ENCODE results near the gene AKAP8. TPM values are rescaled to one million over a fixed set of nuclear protein-coding genes. Genes with fewer than 3 reads are reported as not detected.

Gene AKAP8
- total and polyA plus RNA-seq, 2 of the 4 experiments (the other 2 are of a cell fraction): 12.2 to 13.4 TPM

DNA sequence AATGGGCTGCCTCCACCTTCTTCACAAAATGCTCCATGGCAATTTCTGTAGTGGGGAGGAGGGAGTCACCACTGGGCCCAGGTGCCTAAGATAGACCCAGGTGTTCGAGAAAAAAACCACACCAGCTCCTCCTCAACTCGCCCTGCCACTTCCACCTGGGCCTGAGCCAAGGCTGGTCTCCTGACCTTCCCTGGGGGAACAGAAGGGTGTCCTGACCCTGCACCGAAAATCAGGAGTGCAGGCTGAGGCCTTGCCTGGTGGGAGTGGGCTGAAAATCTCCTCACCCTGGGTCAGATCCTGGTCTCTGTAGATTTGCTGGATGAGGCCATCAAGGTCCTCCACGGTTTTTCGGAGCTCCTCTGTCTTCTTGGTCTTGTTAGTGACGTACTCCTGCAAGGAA lies 17.6 kb upstream of the AKAP8 start:
- H4K91ac ChIP-seq (ENCODE audit: insufficient read depth, low read depth, low read length): no peak overlapping the region
- no peak overlapping the region for H3K9ac ChIP-seq (ENCODE audit: low read depth, low read length)
- H2AFZ ChIP-seq (replicated peaks; ENCODE audit: low read length, poor library complexity): no peak overlapping the region
- H2BK120ac ChIP-seq (ENCODE audit: low read depth, low read length): no peak overlapping the region
- no peak overlapping the region for H3K18ac ChIP-seq (ENCODE audit: low read depth, low read length)
- no peak overlapping the region for H2AK5ac ChIP-seq (ENCODE audit: low read depth, low read length)
- no TSS peak for BruUV-seq (replicated peaks)
- H3K4me2 ChIP-seq (ENCODE audit: low read depth, low read length): no peak overlapping the region
- no peak overlapping the region for H2AK9ac ChIP-seq (replicated peaks; ENCODE audit: low read depth, low read length, poor library complexity)
- no peak overlapping the region for H3K56ac ChIP-seq (ENCODE audit: extremely low read depth, insufficient read depth, low read length)
- no peaks in the 10 kb centered on the region for H3K27me3 ChIP-seq (ENCODE audit: control insufficient read depth, insufficient read depth, low read length)
- H3K23ac ChIP-seq (ENCODE audit: low read depth, low read length): no peak overlapping the region
- H3K4me1 ChIP-seq (ENCODE audit: control insufficient read depth, insufficient read depth, low read length): no peaks in the 10 kb centered on the region; the same call in 1 of the 2 replicates
- dilution Hi-C loops (cut with HindIII; ENCODE audit: low sequenced_read_pairs, unreplicated experiment) (no loop called here), in situ Hi-C loops (cut with MboI; ENCODE audit: low sequenced_read_pairs) (no loop called here), intact Hi-C loops (cut with micrococcal nuclease) (no loop called here)
- H3K9me3 ChIP-seq (ENCODE audit: control insufficient read depth, insufficient read depth, low read length): no peaks in the 10 kb centered on the region
- no CpG with 5 or more reads among the region's 6 CpGs for WGBS, 2 experiments (ENCODE audit: extremely low coverage in 2 of 2, insufficient read length in 1 of 2)
- no peak for TF ChIP-seq POLR2A (IDR thresholded peaks at IDR 0.05; ENCODE audit: low read depth, low read length)
- TF ChIP-seq CEBPB (IDR thresholded peaks at IDR 0.05; ENCODE audit: low read depth, low read length): no peak
- TF ChIP-seq, protein P1, sequence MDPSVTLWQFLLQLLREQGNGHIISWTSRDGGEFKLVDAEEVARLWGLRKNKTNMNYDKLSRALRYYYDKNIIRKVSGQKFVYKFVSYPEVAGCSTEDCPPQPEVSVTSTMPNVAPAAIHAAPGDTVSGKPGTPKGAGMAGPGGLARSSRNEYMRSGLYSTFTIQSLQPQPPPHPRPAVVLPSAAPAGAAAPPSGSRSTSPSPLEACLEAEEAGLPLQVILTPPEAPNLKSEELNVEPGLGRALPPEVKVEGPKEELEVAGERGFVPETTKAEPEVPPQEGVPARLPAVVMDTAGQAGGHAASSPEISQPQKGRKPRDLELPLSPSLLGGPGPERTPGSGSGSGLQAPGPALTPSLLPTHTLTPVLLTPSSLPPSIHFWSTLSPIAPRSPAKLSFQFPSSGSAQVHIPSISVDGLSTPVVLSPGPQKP (IDR thresholded peaks at IDR 0.05; ENCODE audit: borderline replicate concordance, low read depth, low read length): no peak
- no peak for TF ChIP-seq SMC3 (IDR thresholded peaks at IDR 0.05; ENCODE audit: low read depth, low read length)
- TF ChIP-seq RCOR1 (IDR thresholded peaks at IDR 0.05; ENCODE audit: insufficient replicate concordance, low read length): no peak
- no peak for TF ChIP-seq RAD21 (IDR thresholded peaks at IDR 0.05; ENCODE audit: low read length)
- no peak for TF ChIP-seq MAZ (IDR thresholded peaks at IDR 0.05; ENCODE audit: borderline replicate concordance, low read depth, low read length)
- TF ChIP-seq MAFK (IDR thresholded peaks at IDR 0.05; ENCODE audit: low read depth, low read length): no peak
- DNase-seq (no peak), ATAC-seq (ENCODE audit: low read depth) (no peak)
- H4K5ac ChIP-seq (ENCODE audit: low read depth, low read length): no peak overlapping the region
- H3K27ac ChIP-seq (ENCODE audit: insufficient read depth, low read length): no peak overlapping the region
- no peak overlapping the region for H2BK15ac ChIP-seq (ENCODE audit: low read depth, low read length)
- no peak overlapping the region for H3K4ac ChIP-seq (ENCODE audit: low read depth, low read length)
- H3K9me1 ChIP-seq (ENCODE audit: insufficient read depth, low read length): peaks cover 6% of the 10 kb centered on the region; the same call in 1 of the 2 replicates
- ChIA-PET CTCF (no interaction called here), POLR2A (ENCODE audit: unreplicated experiment) (no interaction called here)
- no peak overlapping the region for H3K4me3 ChIP-seq (ENCODE audit: insufficient read depth, low read depth, low read length)
- H4K20me1 ChIP-seq (ENCODE audit: insufficient read depth, low read length): peaks cover 69% of the 10 kb centered on the region
- H3K79me1 ChIP-seq (ENCODE audit: low read depth in 1 of 2, low read length in 2 of 2): peaks cover 9 to 63% of the 10 kb centered on the region in 2 experiments
- H4K8ac ChIP-seq (ENCODE audit: low read depth in 2 of 2, low read length in 2 of 2): no peak overlapping the region
- H3K36me3 ChIP-seq (ENCODE audit: control insufficient read depth, insufficient read depth, low read length): peaks cover 66% of the 10 kb centered on the region
- no peak overlapping the region for H3K14ac ChIP-seq (replicated peaks; ENCODE audit: low read depth, low read length)
- H2BK5ac ChIP-seq (ENCODE audit: low read depth, low read length, poor library complexity, severe bottlenecking): no peak overlapping the region
- no peak overlapping the region for H2BK20ac ChIP-seq (ENCODE audit: low read depth, low read length)

Data from IMR-90 (cell line).